NCI-H1417 (cell line): ENCODE measurements around the gene ZNF646.

Experiments
- DNase-seq, 3 experiments: peaks; one replicate each; lab custom pipeline; 2025; lab: John Stamatoyannopoulos, UW

Gene ZNF646

DNA sequence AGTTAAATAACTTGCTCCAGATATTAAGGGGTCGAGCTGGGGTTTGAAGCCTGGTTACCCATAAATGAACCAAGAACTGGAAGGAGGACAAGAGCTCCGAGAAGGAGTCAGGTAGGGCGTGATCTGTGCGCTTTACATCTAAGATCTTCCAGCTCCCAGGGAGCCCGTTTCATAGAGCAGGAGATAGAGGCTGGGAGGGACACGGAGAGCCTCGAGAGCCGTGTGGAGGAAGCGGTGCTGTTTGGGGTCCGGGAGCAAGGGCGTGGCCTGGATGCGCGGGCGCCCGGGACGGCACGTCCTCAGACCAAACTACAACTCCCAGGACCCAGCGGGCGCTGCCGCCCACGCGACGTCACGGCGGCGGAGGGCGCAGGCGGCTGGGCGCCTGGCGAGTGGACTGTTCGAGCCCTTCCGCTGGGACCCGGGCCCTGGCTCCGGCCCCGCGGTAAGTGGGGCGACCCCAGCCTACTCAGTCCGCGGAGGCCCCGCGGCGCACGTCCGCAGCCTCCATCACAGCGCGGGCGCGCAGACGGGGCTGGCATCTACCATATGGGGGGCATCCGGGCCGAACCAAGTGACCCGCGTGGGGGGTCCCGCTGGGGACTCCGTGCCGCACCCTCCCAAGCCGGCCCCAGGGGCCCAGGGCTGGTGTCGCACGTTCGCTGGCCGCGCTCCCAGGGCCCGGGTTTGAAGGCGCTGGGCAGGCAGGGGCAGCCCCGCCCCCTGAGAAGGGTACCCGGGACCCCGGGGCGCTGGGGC is 34.0 kb downstream of the ZNF646 start, which contains the start of gene BCKDK:
TSS of gene BCKDK (plus strand) at position 352 of the 759 bp plus-strand sequence. CDS start 838 bp downstream, outside the sequence.
- DNase-seq, result peak; percentile 13 to 63 (median 63)

DNA sequence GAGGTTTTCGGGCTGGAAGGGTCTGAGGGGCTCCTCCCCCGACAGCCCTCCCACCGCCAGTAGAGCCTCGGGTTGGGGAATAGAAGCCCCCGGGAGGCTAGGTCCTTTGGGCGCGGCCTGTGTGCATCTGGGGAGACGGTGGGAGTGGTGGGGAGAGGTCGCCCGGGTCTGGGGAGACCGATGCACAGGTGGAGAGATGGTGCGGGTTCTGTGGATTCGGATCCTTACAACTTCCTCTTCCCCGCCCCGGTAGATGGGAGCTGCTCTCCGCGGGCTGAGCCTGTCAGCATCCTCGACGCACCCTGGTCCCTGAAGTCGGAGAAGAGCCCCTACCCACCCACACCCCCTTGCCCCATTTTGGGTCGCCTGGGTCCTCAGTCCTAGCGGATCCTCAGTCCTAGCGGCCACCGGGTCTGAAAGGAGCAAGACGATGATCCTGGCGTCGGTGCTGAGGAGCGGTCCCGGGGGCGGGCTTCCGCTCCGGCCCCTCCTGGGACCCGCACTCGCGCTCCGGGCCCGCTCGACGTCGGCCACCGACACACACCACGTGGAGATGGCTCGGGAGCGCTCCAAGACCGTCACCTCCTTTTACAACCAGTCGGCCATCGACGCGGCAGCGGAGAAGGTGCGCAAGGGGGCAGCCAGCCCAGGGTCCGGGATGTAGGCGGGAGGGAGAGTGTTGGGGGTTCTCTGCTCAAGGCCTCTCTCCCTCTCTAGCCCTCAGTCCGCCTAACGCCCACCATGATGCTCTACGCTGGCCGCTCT is 34.8 kb downstream of the ZNF646 start:
- DNase-seq, result no peak

GRCh38 chr16:31109622-31110021 is 35.4 kb downstream of the ZNF646 start:
- DNase-seq, result no peak

GRCh38 chr16:31110106-31111034 is 36.1 kb downstream of the ZNF646 start:
- DNase-seq, result no peak

DNA sequence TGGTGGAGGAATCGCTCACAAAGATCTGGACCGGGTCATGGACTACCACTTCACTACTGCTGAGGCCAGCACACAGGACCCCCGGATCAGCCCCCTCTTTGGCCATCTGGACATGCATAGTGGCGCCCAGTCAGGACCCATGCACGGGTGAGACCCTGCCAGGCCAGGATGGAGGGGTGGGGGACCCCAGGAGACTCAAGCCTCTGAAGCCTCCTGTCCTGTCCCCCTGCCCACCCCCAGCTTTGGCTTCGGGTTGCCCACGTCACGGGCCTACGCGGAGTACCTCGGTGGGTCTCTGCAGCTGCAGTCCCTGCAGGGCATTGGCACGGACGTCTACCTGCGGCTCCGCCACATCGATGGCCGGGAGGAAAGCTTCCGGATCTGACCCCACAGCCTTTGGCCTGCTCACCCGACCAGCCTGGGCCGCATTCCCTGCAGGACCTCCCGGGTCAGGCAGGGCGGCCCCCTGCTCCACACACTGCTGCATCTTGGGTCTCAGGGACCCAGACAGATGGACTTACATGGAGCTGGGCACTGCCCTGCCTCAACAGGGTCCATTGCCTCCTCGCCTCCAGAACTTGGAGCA is 37.8 kb downstream of the ZNF646 start:
- DNase-seq, result no peak

DNA sequence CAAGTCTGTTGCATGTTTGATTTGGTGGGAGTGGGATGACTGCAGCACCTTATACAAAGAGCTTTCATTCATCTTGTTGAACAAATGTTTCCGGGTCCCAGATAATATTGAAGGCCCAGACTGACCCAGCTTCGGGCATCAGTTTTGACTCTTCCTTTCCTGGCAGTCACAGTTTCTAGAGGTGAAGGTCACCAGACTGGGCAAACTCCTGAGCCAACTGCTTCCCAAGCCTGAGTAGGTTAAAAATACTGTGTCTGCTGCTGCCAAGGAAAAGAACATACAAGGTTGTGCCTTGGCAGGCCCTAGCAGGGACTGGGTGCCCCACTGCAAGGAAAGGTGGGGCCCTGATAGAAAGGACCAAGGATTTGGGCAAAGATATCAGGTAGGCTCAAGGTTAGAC is 38.5 kb downstream of the ZNF646 start:
- no peak for DNase-seq

DNA sequence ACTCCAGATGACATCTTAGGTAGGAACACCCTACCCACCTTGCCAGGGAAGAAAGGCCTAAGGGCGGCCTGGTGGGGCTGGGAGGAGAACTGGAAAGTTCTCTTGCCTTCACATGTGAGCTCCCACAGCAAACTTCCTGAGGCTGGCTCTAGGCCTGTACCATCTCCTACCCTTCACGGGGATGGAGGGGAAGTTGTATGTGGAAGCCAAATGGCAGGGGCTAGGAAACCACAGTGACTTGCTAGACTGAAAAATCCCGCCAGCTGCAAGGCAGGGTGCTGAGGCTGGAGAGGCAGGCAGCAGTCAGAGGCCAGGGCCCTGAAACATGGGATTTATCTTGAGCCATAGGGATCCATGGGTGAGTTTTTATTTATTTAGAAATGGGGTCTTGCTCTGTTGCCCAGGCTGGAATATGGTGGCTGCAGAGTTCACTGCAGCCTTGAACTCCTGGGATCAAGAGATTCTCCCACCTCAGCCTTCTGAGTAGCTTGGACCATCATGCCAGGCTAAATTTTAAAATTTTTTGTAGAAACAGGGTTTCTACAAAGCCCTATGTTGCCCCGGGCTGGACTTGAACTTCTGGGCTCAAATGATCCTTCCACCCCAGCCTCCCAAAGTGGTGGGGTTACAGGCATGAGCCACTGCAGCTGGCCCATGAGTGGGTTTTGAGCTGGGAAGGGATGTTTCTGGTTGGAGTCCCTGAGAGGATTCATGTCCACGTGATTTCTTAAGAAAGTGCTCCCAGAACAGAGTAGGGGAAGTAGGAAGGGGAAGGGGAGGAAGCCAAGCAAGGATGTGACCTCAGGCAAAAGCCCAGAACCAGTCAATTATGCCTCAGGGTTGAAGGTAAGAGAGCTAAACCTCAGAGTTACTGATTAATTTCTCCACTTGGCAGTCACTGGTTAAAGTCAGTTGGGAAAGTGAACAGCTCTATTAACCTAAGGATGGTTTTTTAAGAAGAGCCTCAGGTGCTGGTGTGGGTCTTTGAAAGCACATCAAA is 39.2 kb downstream of the ZNF646 start:
- no peak for DNase-seq

DNA sequence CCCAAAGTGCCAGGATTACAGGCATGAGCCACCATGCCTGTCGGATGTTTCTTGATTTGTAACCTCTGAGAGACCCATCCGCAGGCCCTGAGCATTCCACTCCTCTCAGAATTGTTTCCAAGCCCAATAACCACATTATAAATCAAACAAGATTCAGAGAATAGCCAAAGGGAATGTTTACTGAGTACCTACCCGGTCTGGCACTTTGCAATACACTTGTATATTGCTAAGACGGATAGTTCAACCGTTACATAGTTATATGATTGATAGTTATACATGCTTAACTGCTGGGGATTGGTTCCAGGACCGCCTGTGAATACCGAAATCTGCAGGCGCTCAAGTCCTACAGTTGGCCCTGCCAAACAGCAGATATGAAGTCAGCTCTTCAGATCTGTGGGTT is 40.2 kb downstream of the ZNF646 start:
- DNase-seq, result no peak

- peak; percentile 93 to 99 (median 97) for DNase-seq
These were observed 43.4 kb downstream of the ZNF646 start, which contains the start of gene KAT8 for GRCh38 chr16:31117384-31118222. TSS of gene KAT8 (plus strand) at chr16:31117664. CDS start at chr16:31117682, 18 bp downstream.

GRCh38 chr16:31118223-31119155 is 44.3 kb downstream of the ZNF646 start:
- no peak for DNase-seq

GRCh38 chr16:31120129-31120528 is 45.9 kb downstream of the ZNF646 start:
- DNase-seq, result no peak

DNA sequence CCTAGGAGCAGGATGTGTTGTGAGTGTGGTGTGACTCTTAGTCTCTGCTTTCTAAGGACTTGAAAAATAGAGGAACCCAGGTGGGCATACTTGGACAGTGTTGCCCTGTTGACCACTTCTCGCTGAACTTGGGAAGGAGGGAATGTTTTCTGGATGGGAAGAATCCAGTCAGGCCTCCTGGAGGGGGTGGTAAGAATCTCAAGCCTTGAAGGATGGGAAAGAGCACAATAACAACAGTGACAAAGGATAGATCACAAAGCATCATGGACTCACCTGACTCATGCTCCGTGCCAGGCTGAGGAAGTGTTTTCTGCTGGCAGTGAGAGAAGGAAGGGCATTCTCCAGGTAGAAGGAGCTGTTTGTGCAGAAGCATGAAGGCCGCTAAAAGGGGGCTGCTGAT is 51.6 kb downstream of the ZNF646 start:
- no peak for DNase-seq

DNA sequence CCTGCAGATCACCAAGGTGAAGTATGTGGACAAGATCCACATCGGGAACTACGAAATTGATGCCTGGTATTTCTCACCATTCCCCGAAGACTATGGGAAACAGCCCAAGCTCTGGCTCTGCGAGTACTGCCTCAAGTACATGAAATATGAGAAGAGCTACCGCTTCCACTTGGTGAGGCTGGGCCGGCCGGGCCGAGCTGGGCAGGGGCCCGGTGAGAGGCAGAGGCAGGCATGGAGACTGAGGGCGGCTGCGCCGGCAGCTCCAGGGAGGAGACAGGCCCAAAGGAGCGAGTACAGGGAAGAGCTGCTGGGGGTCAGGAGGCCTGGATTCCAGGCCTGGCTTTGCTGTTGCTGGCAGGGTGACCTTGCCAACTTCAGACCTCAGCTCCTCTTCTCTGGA is 53.0 kb downstream of the ZNF646 start:
- DNase-seq, result no peak

DNA sequence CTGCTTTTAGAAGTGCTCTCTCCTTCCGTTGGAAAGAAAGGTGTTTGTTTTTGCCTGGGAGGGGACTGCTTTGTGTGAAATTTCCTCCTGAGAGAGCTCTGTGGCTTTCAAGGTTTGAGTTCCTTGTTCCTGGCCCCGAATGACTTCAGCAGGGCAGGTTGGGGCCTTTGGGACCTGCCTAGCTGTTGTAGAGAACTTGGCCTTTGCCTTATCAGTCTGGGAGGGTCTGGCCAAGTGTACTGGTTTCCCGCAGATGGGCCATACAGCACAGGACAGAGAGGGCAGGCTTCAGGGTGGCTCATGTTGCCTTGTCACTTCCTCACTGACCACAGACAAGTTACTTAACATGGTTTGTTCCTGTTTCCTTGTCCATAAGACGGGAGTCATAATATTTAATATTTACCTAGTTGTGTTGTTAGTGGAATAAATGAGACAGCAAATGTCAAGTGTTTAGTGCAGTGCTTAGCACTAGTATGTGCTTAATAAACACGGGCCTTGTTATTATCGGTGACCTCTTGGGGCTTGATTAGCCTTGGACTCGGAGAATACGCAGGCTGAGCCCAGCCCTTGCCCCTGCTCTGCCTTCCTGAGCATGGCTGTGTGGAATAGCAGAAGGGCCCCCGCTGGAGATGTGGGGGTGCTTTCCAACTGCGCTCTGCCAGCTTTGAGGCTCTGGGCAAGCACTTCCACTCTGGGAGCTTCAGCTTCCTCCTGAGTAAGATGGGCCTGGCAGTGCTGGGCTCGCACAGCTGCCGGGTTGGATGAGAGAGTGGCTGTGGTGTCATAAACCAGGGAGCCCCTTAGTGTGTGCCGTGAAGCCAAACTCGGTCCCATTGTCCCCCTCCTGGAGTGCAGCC is 54.7 kb downstream of the ZNF646 start:
- DNase-seq, result no peak

GRCh38 chr16:31129568-31130335 is 55.5 kb downstream of the ZNF646 start:
- DNase-seq, result no peak

- no peak for DNase-seq
These were observed 56.2 kb downstream of the ZNF646 start for GRCh38 chr16:31130336-31130891.
